Retinal pigment epithelial cell (primary cell): ENCODE results near the gene PDPR.
"Not testable (repeated sequence)": the region's sequence is repeated elsewhere in the genome, so short reads cannot be mapped to it uniquely, and the experiment has no call there.

Experiments
- DNase-seq: peaks from one replicate; pipeline ENCODE4 v3.0.0-alpha.2; 2010; ENCODE audit warnings: low read depth
- H3K4me3 ChIP-seq: 2 replicates; pipeline ENCODE4 v1.5.1; 2011; ENCODE audit warnings: mild to moderate bottlenecking, low read length, control low read depth, moderate library complexity

PDPR gene

GRCh38 chr16:70188608-70188915 lies 74.4 kb downstream of the PDPR start:
- not testable (repeated sequence) for H3K4me3 ChIP-seq

GRCh38 chr16:70190574-70190973 lies 76.4 kb downstream of the PDPR start:
- DNase-seq, H3K4me3 ChIP-seq: not testable (repeated sequence)

More at GRCh38 chr16:70188608-70188915, 74.4 kb downstream of the PDPR start:
- not testable (repeated sequence) for DNase-seq

- not testable (repeated sequence) for DNase-seq, H3K4me3 ChIP-seq
Measured at GRCh38 chr16:70196683-70197300, 82.7 kb downstream of the PDPR start.

- not testable (repeated sequence) for DNase-seq, H3K4me3 ChIP-seq
Measured at GRCh38 chr16:70197611-70198010, 83.5 kb downstream of the PDPR start.

DNA sequence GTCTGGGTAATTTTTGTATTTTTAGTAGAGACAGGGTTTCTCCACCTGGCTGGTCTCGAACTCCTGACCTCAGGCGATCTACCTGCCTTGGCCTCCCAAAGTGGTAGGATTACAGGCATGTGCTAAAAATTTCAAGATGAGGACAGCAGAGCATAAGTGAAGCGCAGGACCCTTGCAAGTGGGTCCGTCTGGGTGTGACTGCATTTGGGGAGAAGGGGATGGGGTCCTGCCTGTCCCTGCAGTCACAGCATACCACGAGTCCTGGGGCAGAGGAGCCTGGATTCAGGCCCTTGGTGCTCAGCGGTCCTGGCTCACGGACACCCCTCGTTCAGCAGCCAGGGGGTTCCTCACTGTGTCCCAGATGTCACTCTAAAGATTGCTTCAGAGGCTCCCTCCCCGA lies 84.1 kb downstream of the PDPR start:
- not testable (repeated sequence) for DNase-seq, H3K4me3 ChIP-seq

DNA sequence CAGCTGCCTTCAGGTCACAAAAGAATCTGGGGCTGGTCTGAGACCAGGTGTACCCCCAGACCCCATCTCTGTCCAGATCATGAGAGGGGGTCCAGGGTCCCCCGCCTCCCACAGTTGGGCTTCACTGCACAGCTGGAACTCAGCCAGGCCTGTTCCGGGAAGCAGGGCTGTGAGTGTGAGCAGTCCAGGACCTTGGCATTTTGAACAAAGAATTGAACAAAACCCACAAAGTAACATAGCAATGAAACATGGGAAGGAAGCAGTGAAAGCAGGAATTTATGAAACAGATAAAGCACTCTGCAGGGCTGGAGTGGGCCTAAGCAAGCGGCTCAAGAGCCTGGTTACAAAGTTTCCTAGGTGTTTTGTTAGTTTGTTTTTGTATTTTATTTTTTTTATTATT lies 84.5 kb downstream of the PDPR start:
- DNase-seq, H3K4me3 ChIP-seq: not testable (repeated sequence)

GRCh38 chr16:70199170-70199569 lies 85.0 kb downstream of the PDPR start:
- not testable (repeated sequence) for DNase-seq, H3K4me3 ChIP-seq

- DNase-seq, H3K4me3 ChIP-seq: not testable (repeated sequence)
Measured at GRCh38 chr16:70200063-70200462, 85.9 kb downstream of the PDPR start.

DNA sequence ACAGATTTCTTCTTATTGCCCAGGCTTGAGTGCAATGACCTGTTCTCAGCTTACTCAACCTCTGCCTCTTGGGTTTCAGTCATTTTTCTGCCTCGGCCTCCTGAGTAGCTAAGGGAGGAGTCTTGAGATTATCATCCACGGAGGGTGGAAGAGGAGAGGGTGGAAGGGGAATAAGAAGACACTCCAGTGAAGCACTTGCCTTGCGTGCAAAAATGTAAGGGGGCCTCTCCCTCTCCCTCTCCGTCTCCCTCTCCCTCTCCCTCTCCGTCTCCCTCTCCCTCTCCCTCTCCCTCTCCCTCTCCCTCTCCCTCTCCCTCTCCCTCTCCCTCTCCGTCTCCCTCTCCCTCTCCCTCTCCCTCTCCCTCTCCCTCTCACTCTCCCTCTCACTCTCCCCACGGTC lies 89.4 kb downstream of the PDPR start:
- DNase-seq, H3K4me3 ChIP-seq: not testable (repeated sequence)

GRCh38 chr16:70204010-70204409 lies 89.9 kb downstream of the PDPR start:
- DNase-seq, H3K4me3 ChIP-seq: not testable (repeated sequence)

DNA sequence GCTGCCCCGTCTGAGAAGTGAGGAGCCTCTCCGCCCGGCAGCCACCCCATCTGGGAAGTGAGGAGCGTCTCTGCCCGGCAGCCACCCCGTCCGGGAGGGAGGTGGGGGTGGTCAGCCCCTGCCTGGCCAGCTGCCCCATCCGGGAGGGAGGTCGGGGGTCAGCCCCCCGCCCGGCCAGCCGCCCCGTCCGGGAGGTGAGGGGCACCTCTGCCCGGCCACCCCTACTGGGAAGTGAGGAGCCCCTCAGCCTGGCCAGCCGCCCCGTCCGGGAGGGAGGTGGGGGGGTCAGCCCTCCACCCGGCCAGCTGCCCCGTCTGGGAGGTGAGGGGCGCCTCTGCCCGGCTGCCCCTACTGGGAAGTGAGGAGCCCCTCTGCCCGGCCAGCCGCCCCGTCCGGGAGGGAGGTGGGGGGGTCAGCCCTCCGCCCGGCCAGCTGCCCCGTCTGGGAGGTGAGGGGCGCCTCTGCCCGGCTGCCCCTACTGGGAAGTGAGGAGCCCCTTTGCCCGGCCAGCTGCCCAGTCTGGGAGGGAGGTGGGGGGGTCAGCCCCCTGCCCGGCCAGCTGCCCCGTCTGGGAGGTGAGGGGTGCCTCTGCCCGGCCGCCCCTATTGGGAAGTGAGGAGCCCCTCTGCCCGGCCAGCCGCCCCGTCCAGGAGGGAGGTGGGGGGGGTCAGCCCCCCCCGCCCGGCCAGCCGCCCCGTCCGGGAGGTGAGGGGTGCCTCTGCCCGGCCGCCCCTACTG lies 90.7 kb downstream of the PDPR start:
- not testable (repeated sequence) for H3K4me3 ChIP-seq, DNase-seq

GRCh38 chr16:70206382-70206781 lies 92.2 kb downstream of the PDPR start:
- DNase-seq, result not testable (repeated sequence)

More at GRCh38 chr16:70206382-70206781, 92.2 kb downstream of the PDPR start:
- not testable (repeated sequence) for H3K4me3 ChIP-seq
